Activated B cell treated with CpG ODN at 0.5 μM for 24 hours (primary cell): ENCODE data around the gene VWA8. TPM values are rescaled to one million over a fixed set of nuclear protein-coding genes. Genes with fewer than 3 reads are reported as not detected.

Experiments
- ATAC-seq: fragments of 200-7000 bp; cut with Tn5 transposase; one replicate; pipeline ENCODE4 v1.10.0; 2021; ENCODE audit warnings: low read depth, mild to moderate bottlenecking, moderate library complexity
- CTCF ChIA-PET: fragments of 350-600 bp; sonication (Branson Sonifier 250); formaldehyde crosslinking; loops from one replicate; lab custom pipeline; 2021; ENCODE audit warnings: antibody characterized with exemption; lab: Charles Lee
- POLR2A ChIA-PET: fragments of 350-600 bp; sonication (Branson Sonifier 250); formaldehyde crosslinking; loops from one replicate; lab custom pipeline; 2021; ENCODE audit warnings: antibody characterized with exemption; lab: Charles Lee
- DNase-seq: peaks from one replicate; pipeline ENCODE4 v3.0.0; 2022
- H3K27ac Mint-ChIP-seq: one replicate; pipeline ENCODE4 v1.8.0; 2020; ENCODE audit warnings: mixed read lengths
- H3K27me3 Mint-ChIP-seq: one replicate; pipeline ENCODE4 v1.8.0; 2021; ENCODE audit warnings: mixed read lengths
- H3K36me3 Mint-ChIP-seq: one replicate; pipeline ENCODE4 v1.8.0; 2021; ENCODE audit warnings: low read depth, mixed read lengths
- H3K4me1 Mint-ChIP-seq: one replicate; pipeline ENCODE4 v1.8.0; 2021; ENCODE audit warnings: mixed read lengths
- H3K4me3 Mint-ChIP-seq: one replicate; pipeline ENCODE4 v1.8.0; 2020; ENCODE audit warnings: mild to moderate bottlenecking, mixed read lengths
- H3K9me3 Mint-ChIP-seq: one replicate; pipeline ENCODE4 v1.8.0; 2020; ENCODE audit warnings: mixed read lengths
- intact Hi-C: fragments of 100-400 bp; cut with micrococcal nuclease; formaldehyde crosslinking; loops from one replicate; pipeline ENCODE4 v1.15.1; 2024
- total RNA-seq: library from RNA; stranded (reverse); gene quantifications from 2 replicates; pipeline ENCODE4 v1.2.3, GENCODE V29; 2022
- TF ChIP-seq, protein P1 (sequence below): fragments of 200-600 bp; IDR thresholded peaks from one replicate; pipeline ENCODE4 v1.8.0; 2022; ENCODE audit warnings: antibody characterized with exemption, mild to moderate bottlenecking

Gene VWA8
- total RNA-seq, 1 donor from 2014 or later, result 21.7 TPM

DNA sequence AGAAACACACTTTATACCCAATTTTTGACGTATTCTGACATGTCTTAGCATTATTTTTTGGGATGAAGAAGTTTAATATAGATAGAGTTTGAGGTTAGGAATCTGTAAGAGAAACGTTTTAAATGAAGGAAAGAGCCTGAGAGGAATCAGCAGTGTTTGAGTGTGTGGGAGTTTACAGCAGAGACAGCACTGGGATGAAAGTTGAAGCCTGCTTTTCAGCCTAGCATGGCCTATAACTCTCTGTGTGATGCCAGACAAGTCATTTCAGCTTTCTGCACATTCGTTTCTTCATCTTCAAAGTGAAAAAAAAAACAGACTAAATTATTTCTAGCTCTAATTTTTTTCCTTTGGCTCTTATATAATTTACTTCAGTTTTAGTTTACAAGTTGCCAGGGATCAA lies 326.5 kb downstream of the VWA8 start:
- H3K36me3 Mint-ChIP-seq, result peaks cover 8% of the 10 kb centered on the region
- no peak overlapping the region for H3K4me3 Mint-ChIP-seq
- POLR2A ChIA-PET, result no interaction called here
- no peaks in the 10 kb centered on the region for H3K4me1 Mint-ChIP-seq
- intact Hi-C loops, result no loop called here
- ATAC-seq (no peak), DNase-seq (no peak)
- H3K27ac Mint-ChIP-seq, result no peak overlapping the region
- no peaks in the 10 kb centered on the region for H3K9me3 Mint-ChIP-seq
- TF ChIP-seq, protein P1, sequence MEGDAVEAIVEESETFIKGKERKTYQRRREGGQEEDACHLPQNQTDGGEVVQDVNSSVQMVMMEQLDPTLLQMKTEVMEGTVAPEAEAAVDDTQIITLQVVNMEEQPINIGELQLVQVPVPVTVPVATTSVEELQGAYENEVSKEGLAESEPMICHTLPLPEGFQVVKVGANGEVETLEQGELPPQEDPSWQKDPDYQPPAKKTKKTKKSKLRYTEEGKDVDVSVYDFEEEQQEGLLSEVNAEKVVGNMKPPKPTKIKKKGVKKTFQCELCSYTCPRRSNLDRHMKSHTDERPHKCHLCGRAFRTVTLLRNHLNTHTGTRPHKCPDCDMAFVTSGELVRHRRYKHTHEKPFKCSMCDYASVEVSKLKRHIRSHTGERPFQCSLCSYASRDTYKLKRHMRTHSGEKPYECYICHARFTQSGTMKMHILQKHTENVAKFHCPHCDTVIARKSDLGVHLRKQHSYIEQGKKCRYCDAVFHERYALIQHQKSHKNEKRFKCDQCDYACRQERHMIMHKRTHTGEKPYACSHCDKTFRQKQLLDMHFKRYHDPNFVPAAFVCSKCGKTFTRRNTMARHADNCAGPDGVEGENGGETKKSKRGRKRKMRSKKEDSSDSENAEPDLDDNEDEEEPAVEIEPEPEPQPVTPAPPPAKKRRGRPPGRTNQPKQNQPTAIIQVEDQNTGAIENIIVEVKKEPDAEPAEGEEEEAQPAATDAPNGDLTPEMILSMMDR, result no peak
- H3K27me3 Mint-ChIP-seq, result no peaks in the 10 kb centered on the region
- CTCF ChIA-PET, result no interaction called here

DNA sequence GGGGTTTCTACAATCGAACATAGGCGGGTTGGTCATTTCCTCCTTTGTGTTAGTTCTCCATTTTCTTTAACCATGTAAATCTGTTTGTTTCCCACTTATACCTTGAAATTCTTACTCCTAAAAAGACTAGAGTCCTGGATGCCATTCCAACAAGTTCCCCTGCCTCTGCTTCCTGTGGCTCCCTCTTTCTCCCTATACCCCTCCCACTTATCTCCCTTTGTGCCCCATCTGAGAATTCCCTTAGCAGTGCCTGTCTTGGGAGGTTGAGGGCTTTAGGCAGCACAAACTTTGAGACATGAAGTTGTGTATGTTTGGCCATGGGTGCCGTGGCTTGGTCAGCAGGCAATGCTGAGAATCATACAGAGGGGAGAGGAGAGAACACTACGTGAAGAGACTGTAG lies 327.1 kb downstream of the VWA8 start:
- no peak overlapping the region for H3K4me3 Mint-ChIP-seq
- no peaks in the 10 kb centered on the region for H3K4me1 Mint-ChIP-seq
- no peaks in the 10 kb centered on the region for H3K27me3 Mint-ChIP-seq
- ATAC-seq, result no peak
- TF ChIP-seq, protein P1, result no peak
- H3K36me3 Mint-ChIP-seq, result peaks cover 9% of the 10 kb centered on the region
- no peak overlapping the region for H3K27ac Mint-ChIP-seq
- DNase-seq, result no peak
- CTCF ChIA-PET, result no interaction called here
- intact Hi-C loops, result no loop called here
- no peaks in the 10 kb centered on the region for H3K9me3 Mint-ChIP-seq
- POLR2A ChIA-PET, result no interaction called here

DNA sequence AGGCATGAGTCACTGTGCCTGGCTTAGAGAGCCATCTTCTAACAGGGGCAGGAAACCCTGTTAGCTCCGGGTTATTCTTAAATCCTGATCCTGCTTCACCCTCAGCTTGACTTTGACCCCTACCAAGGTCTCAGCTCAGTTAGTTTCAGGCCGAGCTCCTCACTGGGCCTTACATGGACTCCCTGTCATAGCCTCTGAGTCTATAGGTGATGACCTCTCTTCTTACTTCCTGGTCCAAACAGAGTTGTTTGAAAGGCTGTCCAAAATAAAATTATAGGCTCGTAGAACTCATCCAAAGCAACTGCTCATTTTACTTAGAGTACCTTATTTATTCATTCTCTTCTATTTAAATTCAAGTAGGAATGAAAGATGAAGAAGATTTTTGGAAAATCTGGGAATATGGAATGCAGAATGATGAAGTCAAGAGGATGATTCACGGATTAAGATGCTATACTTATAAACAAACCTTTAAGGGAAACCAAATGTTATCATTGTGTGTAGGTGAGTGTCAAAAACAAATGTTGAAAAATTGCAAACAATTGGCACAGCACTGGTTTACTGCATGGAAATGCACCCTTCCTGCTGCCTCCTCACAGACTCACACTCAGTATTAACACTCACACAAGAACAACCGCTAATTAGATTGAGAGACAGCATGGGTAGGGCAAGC lies 329.5 kb downstream of the VWA8 start:
- no peaks in the 10 kb centered on the region for H3K9me3 Mint-ChIP-seq
- H3K4me1 Mint-ChIP-seq, result no peaks in the 10 kb centered on the region
- no peak for ATAC-seq
- H3K27ac Mint-ChIP-seq, result no peak overlapping the region
- POLR2A ChIA-PET, result no interaction called here
- no peaks in the 10 kb centered on the region for H3K27me3 Mint-ChIP-seq
- no peak overlapping the region for H3K4me3 Mint-ChIP-seq
- peaks cover 4% of the 10 kb centered on the region for H3K36me3 Mint-ChIP-seq
- no peak for DNase-seq
- intact Hi-C loops, result no loop called here
- TF ChIP-seq, protein P1, result no peak
- CTCF ChIA-PET, result no interaction called here

DNA sequence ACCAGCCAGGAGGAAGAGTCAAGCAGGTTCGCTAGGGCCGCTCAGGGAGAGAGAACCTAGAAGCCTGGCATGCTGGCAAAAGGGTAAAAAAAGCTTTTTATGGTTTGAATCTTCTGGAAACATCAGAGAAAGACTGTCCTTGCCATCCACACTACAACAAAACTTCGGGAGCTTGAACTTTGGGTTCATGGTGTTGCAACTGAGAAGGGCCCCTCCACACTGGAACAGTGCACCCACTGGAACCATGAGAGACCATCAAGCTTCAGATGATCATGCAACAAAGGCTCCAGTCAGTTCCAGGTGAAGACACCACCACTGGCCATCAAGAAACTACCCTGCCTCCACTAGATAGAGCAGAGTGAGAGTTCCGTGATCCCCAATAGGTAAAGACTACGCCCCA lies 333.5 kb downstream of the VWA8 start:
- POLR2A ChIA-PET, result no interaction called here
- Mint-ChIP-seq H3K9me3 (no peaks in the 10 kb centered on the region), H3K4me1 (no peaks in the 10 kb centered on the region), H3K4me3 (no peak overlapping the region), H3K36me3 (peaks cover 7% of the 10 kb centered on the region), H3K27me3 (no peaks in the 10 kb centered on the region), H3K27ac (no peak overlapping the region)
- ATAC-seq (no peak), DNase-seq (no peak)
- intact Hi-C loops, result no loop called here
- TF ChIP-seq, protein P1, result no peak
- CTCF ChIA-PET, result no interaction called here

DNA sequence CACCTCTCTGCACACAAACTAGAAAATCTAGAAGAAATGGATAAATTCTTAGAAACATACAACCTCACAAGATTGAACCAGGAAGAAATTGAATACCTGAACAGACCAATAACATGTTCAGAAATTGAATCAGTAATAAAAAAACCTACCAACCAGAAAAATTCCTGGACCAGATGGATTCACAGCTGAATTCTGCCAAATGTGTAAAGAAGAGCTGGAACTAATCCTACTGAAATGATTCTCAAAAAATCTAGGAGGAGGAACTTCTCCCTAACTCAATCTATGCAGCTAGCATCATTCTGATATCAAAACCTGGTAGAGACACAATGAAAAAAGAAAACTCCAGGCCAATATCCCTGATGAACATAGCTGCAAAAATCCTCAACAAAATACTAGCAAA lies 336.9 kb downstream of the VWA8 start:
- no peaks in the 10 kb centered on the region for H3K27me3 Mint-ChIP-seq
- ChIA-PET POLR2A (no interaction called here), CTCF (no interaction called here)
- no peaks in the 10 kb centered on the region for H3K9me3 Mint-ChIP-seq
- TF ChIP-seq, protein P1, result no peak
- DNase-seq (no peak), ATAC-seq (no peak)
- H3K36me3 Mint-ChIP-seq, result peaks cover 7% of the 10 kb centered on the region
- H3K4me3 Mint-ChIP-seq, result no peak overlapping the region
- intact Hi-C loops, result no loop called here
- no peak overlapping the region for H3K27ac Mint-ChIP-seq
- no peaks in the 10 kb centered on the region for H3K4me1 Mint-ChIP-seq
